Left forelimb (tissue), 1 donor: ENCODE results near the gene ADRM1.

ENCODE experiments used
- DNase-seq: peaks from one replicate; pipeline ENCODE4 v3.0.0-alpha.2; 2018; ENCODE audit warnings: low spot score

Gene ADRM1

DNA sequence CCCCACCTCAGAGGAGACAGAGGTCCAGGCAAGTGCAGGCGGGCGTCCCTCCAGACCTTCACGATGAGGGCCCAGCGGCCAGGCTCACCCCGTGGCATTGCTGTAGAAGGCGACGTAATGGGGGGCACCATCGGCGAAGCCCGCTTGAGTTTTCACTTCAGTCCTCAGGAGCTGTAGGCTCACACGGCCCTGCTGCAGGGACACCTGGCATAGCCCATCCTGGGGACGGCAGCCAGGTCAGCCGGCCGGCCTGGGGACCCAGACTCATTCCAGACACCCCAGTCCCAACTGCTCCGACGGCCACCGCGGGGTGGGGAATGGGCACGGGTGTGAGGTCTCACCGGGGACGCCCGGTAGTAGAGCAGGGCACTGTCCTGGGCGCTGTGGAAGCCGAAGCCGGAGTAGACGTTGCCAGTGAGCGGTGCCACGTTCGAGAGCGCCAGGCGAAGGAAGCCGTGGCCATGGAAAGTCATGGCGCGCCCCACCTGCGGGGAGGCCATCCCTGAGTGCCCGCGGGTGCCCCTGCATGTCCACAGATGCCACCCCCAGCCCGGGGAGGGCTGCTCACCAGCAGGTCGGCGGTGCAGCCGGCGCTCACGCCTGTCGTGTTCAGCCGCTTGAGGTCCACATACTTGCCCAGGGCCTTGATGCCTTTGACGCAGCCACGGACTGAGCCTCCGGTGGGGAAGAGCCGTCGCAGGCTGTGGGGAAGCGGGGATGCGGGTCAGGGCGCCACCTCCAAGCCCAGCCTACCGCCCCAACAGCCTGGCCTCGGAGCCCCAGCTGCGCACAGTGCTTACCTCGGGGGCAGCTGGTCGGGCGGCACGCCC is 9.2 kb downstream of the ADRM1 start:
- no peak for DNase-seq

DNA sequence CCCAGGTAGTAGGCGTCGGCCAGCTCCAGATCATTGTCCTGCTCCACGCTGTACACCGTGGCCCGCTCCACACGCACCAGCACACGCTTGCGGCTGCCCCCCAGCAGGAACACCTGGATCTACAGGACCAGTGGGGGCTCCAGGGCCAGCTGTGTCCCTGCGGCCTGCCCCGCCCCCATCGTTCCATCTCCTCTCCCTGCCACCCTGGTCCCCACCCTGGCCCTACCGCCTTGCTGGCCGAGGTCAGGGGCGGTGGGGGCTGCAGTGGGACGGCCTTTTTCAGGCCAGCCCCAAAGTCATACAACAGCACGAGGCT is 9.8 kb downstream of the ADRM1 start:
- no peak for DNase-seq

GRCh38 chr20:62313021-62313420 is 10.2 kb downstream of the ADRM1 start:
- no peak for DNase-seq

DNA sequence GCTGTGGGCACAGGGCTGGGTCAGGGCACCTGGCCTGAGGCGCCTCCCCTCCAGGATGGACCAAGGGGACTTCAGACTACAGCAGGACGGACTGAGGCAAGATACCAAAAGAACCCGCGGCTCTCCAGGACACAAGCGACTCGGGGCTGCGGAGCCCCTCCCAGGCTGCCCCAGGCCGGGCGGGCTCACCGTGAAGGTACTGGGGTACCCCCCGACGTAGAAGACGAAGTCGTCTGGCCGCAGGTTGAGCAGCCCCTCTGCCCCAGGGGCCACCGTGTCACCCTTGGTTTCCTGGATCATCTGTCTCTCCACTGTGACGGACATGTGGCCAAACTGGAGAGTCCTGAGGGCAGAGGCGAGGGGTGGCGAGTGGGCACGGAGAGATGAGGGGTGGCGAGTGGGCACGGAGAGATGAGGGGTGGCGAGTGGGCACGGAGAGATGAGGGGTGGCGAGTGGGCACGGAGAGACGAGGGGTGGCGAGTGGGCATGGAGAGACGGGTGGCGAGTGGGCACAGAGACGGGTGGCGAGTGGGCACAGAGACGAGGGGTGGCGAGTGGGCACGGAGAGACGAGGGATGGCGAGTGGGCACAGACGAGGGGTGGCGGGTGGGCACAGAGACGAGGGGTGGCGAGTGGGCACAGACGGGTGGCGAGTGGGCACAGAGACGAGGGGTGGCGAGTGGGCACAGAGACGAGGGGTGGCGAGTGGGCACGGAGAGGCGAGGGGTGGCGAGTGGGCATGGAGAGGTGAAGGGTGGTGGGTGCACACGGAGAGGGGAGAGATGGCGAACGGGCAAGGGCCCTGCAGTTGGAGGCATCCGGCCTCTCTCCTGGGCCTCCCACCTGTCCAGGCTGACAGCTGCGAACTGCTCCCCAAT is 10.9 kb downstream of the ADRM1 start:
- no peak for DNase-seq

DNA sequence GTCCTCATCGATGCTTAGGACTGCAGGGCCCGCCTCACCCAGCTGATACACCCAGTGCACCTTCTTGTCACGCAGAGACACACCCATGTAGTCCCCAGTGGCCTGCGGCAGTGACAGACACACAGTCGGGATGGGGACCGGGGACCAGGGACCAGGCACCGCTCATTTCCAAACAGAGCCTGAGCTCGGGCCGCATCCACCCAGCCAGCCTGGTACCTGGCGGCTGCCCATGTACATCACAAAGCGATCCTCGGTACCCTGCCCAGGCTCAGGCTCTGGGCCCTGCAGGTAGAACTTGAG is 11.5 kb downstream of the ADRM1 start:
- DNase-seq = no peak

DNA sequence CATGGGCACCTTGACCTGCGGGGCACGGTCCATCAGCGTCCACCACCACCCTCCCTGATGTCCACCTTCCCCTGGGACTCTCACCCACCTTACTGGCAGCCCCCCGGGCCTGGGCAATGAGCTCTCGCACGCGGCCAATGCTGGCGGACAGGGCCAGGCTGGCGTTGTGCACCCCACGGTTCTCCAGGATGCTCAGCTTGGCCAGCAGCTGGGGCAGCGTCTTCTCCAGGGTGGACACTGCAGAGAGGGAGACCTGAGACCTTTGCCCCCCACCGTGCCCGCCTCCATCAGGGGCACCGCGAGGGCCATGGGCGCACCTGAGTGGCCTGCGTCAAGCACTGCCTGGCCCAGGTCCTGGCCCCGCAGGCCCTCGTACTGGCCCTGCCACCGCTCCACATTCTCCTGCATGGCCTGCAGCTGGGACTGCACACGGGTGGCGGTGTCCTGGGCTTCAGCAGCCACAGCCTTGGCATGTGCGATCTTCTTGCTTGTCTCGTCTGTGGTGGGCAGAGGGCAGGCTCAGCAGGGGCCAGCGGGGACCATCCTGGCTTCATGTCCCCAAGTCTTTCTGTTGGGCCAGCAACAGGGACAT is 12.0 kb downstream of the ADRM1 start:
- DNase-seq = no peak

DNA sequence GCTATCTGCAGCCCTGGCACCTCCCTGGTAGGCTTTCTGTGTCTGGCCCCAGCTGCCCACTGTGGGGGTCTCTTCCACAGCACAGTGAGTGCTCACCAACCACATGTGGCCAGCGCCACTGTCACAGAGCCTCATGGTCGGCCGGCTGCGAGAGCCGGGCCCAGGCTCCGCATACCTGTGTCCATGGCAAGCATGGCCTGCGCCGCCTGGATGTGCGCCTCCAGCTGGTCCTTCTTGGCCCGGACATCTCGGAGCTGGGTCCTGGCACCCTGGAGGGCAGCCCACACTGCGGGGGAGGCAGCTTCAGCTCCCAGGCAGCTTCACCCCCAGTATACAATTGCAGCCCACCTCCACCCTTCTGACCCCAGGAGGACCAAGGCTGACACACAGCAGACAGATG is 13.0 kb downstream of the ADRM1 start:
- no peak for DNase-seq

GRCh38 chr20:62316331-62317166 is 13.8 kb downstream of the ADRM1 start:
- no peak for DNase-seq

DNA sequence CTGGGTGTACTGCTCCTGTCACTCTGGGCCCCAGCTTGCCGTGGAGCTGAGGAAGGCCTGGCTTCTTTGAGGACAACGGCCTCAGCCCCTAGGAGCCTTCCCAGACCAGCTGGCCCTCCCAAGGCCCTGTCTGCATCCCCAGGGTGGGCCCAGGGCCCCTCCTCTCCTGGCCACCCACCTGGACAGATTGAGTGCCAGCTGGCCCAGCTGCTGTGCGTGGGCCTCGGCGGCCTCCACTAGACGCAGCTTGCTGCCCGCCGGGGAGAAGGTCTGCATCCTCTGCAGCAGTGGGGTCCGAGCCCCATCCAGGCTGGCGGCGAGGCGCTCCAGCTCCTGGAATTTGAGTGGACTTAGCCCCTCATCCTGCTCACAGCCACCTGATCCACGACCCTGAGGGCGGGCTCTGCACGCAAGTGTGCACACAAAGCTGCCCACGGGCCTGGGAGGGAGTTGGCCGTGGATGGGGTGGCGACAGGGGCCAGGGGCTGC is 14.4 kb downstream of the ADRM1 start:
- DNase-seq = no peak

- no peak for DNase-seq
Measured at GRCh38 chr20:62318400-62319345, 15.9 kb downstream of the ADRM1 start.

- DNase-seq = no peak
Measured at GRCh38 chr20:62319346-62319909, 16.6 kb downstream of the ADRM1 start.

- DNase-seq = no peak
Measured at GRCh38 chr20:62320581-62321354, 18.0 kb downstream of the ADRM1 start.

- DNase-seq = no peak
Measured at GRCh38 chr20:62321521-62321948, 18.7 kb downstream of the ADRM1 start.

DNA sequence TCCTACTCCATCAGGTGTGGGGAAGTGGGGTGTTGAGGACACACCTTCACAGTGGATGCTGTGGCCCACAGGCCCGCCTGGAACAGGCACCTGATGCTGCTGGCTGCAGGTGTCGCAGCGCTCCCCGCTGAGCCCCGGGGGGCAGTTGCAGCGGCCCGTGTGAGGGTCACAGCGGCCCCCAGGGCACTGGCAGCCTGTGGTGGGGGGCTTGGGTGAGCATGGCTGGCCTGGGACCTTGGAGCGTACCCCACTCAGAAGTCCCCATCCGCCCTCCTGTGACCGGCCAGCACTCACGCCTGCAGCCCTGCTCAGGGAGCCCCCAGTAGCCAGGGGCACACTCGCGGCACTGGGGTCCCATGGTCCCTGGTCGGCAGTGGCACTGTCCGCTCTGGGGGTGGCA is 19.2 kb downstream of the ADRM1 start:
- no peak for DNase-seq

- DNase-seq = no peak
Measured at GRCh38 chr20:62322492-62323041, 19.8 kb downstream of the ADRM1 start.

DNA sequence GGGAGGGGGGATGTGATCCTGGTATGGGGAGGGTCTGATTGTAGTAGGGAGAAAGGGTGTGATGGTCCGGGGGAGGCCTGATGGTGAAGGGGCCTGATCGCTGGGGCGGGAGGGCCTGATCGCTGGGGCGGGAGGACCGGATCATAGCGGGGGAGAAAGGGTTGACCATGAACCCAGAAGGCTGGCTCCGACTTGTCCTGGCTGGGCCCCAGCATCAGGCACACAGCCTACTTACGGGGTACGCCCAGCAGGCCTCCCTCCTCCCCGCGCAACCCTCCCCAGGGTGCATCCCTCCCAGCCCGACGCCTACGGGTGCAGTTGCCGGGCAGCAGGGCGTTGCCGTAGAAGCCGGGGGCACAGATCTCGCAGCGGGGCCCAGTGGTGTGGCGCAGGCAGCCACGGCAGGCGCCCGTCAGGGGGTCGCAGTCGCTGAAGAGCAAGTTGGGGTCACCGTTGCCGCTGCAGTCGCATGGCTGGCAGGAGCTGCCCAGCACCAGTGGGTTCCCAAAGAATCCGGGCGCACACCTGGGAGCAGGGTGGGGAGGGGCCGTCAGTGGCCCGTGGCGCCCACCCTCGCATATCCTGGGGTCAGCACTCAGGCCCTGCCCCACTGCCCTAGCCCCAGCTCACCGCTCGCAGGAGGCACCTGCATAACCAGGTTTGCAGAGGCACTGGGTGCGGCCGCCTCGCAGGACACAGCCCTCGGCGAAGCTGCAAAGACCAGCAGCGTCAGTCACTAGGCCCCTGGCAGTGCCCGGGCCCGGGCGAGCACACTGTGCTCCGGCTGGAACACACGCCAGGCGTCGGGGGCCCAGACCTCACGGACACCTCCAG is 20.6 kb downstream of the ADRM1 start:
- no peak for DNase-seq

- no peak for DNase-seq
Measured at GRCh38 chr20:62323980-62324906, 21.4 kb downstream of the ADRM1 start.
